NCI-H526 treated with DMSO at 0.1 percent for 48 hours (cell line): ENCODE measurements around the gene LCN12.

Source experiments
- DNase-seq: peaks from one replicate; lab custom pipeline; 2025; lab: John Stamatoyannopoulos, UW

Gene LCN12

DNA sequence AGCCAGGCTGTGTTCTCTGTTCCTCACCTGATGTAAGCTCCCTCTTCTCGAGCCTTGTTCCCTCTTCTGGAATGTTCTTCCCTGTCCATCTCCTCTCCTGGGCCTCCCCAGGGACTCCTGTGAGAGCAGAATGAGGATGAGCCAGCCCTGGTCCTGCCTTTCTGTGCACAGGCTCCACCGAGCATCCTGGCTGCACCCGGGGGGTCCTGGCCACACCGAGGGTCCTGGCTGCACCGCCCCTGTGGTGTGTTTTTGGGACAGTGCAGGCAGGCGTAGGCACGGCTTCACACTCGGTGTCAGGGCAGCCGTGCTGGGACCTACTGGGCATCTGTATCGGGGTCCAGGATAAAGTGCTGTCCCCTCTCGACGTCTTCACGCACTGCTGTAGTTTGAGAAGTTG lies 25.3 kb upstream of the LCN12 start:
- DNase-seq, result no peak

DNA sequence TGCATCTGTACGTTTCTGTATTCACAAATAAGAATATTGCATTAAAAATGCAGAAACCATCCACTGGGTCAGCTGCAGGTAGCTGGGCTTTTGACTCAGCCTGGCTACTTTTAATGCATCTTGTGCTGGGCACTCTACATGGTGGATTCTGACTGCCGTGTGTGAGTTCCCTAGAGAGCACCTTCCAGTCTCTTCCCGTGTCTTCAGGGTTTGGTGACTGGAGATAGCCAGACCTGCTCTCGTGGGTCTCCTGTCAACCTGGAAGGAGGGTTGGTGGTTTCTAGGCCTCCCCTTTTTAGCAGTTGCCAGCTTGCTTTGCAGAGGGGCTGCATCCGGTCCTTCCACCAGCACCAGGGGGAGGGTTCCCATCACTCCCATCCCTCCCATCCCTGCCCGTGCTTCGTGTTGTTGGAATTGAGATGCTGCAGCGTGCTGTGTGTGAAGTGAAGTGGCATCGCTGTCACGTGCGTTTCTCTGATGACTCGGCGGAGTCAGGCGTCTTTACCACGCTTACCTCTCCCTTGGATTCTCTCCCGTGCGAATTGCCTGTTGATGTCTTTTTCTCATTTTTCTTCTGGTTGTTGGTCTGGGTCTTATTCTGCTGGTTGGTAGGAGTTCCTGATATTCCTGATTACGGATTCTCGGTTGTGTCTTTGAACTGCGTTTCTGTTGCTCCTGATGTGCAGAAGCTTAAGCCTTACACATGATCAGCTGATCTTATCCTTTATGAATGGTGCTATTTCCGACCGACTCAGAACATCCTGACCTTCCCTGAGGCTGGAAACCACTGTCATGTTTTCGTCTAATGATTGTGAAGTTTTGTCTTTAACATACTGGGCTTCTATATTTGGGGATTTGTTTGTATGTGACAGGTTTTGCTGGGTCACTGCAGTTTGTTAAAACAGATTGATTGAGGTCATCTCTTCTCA lies 24.5 kb upstream of the LCN12 start:
- no peak for DNase-seq

DNA sequence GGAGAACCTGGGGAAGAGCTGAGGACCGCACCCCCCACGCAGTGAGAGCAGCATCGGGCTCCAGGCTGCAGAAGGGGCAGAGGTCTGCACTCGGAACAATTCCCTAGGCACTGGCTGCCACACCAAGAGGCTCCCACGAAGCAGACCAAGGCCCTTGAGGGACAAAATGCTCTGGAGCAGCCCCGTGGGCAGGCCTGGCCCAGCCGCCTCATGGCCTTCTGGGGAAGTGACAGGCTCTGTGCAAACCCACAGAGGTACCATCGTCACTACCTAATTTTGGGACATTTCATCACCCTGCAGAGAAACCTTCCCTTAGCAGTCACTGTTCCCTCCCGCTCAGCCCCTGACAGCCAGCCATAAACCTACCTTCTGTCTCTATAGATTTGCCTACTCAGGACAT lies 23.5 kb upstream of the LCN12 start:
- DNase-seq, result no peak

DNA sequence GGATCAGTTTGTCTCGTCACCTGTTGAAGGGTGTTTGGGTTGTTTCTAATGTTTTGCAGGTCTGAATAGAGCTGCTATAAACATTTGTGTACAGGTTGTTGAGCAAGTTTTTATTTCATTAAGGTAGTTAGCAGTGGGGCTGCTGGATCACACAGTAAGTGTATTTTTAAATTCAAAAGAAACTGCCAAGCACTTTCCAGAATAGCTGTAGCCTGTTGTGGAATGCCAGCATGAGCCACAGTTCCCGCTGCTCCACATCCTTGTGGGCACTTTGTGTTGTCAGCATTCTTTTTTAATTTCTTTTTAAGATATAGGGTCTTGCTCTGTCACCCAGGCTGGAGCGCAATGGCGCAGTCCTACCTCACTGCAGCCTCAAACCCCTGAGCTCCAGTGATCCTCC lies 22.1 kb upstream of the LCN12 start:
- no peak for DNase-seq

DNA sequence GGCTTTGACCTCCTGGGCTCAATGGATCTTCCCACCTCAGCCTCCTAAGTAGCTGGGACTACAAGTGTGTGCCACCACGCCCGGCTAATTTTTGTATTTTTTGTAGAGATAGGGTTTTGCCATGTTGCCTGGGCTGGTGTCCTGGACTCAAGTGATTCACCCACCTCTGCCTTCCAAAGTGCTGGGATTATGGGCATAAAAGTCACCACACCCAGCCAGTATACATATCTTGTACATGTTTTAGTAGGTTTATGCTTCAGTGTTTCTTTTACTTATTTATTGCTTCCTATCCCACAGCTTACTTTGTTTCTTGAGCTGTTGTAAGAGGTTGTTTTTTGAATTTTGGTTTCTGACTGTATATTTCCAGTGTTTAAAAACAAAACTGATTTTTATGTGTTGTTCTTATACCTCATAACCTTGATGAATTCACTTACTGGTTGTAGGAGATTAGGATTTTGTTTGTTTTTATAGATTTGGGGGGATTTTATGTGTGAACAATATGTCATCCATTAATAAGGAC lies 20.4 kb upstream of the LCN12 start:
- DNase-seq, result no peak

DNA sequence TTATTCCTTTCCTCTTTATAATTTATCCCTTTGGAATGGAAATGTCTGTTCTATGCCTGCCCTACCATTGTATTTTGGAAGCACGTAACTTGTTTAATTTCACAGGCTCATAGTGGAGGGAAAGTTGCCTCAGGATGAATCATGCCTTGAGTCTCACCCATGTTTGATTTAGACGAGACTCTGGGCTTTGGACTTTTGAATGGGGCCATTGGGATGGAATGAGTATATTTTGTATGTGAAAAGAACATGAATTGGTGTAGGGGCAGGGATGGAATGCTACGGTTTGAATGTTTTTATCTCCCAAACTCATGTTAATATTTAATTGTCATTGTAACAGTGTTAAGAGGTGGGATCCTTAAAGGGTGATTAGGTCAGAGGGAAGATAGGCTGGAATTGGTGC lies 17.8 kb upstream of the LCN12 start:
- DNase-seq, result no peak

DNA sequence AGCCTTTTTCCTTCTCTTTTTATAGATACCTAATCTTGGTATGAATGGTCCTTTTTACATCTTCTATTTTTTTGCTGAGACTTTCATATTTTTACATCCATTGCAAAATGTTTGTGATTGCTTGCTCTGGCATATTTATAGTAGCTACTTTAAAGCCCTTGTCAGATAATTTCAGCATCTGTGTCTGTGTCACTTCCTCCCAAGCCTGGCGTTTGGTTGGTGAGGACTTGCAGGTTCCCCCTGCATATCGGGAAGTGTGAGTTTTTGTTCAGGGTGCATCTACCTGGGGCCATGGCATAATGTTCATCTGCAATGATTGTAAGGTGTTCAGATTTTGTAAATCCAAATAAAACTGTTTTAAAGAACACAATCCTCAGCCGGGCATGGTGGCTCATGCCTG lies 16.4 kb upstream of the LCN12 start:
- no peak for DNase-seq

DNA sequence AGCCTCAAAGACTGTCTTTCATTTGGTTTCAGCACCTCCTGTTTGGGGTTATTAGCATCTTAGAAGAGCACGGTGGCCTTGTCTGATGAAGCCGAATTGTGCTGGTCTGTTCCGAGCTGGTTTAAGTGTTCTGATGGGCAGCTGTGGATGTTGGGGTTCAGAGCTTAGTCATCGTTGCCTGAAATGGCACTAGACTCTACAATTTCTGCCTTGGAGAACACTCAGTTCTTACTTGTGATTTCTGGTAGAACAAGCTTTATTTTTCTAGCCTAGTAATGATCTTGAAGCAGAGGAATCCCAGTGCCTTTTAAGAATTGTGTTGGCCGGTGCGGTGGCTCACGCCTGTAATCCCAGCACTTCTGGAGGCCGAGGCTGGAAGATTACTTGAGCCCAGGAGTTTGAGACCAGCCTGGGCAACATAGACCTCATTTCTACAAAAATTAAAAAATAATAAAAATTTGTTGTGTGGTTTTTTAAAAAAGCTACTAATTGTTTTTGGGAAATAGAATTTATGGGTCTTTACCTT lies 15.4 kb upstream of the LCN12 start:
- no peak for DNase-seq

DNA sequence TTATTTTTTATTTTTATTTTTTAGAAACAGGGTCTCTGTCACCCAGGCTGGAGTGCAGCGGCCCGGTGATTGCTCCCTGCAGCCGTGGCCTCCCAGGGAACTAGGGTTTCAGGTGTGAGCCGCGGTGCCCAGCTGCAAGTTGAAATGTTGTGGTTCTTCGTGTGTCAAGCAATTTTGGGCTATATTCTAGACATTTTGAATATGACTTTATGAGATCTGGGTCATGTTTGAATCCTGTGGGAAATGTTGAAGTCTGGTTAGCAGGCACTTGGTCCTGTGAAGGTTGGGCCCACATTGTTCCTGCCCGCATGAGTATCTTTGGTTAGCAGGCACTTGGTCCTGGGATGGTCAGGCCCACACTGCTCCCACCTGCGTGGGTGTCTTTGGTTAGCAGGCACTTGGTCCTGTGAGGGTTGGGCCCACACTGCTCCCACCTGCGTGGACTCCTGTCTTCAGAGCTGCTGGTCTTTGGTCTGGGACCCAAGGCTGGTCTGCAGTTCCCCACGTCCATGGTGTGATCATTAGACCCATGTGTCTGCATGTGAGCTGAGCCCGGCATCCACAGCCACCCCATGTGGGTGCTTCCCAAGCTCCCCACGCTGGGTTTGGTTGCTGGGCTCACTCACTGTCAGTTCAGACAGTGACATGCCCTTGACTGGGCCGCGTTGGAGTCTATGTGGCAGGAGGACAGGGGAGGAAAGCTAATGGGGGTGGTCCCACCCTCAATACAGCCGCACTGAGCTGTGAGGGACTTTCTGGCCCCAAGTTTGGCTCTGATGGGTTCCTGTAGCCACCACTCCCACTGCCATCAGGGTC lies 14.7 kb upstream of the LCN12 start:
- DNase-seq, result no peak

DNA sequence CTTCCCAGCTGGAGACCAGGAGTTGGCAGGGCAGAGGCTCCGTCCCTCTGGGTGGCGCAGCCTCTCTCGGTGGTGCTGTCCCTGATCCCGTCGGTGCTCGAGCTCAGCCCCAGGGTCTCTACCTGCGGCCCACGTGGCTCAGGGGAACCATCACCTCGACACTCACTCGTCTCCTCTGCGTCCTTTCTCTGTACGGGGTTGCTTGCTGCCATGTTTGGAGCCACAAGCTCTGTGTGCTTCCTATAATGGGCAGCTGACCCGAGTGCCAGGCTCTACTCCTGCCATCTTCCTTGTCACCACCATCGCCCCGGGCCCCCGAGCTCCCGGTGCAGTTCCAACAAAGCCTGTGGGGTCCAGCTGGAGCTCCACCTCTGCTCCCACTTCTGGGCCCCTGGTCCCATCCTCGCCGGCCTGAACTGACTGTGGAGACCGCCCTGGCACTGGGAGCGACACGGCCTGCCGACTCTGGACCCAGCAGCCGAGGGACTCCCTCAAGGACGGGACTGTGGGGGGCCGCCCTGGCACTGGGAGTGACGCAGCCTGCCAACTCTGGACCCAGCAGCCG lies 12.6 kb upstream of the LCN12 start:
- no peak for DNase-seq

DNA sequence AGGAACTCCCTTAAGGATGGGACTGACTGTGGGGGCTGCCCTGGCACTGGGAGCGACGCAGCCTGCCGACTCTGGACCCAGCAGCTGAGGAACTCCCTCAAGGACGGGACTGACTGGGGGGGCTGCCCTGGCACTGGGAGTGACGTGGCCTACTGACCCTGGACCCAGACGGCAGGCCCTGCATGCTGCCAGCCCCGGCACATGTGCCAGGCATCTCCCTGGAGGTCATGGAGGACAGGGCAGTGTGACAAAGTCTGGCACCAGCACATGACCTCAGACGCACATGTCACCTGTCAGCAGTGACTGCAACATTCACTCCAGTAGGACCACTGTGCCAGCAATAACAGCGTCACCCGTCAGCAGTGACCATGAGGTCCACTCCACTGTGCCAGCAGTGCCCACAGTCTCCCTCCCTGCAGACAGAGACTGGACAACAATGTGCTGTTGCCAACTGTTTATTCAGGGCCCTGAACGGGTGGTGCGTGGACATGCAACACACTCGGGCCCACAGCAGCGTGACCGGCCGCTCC lies 12.0 kb upstream of the LCN12 start:
- no peak for DNase-seq

DNA sequence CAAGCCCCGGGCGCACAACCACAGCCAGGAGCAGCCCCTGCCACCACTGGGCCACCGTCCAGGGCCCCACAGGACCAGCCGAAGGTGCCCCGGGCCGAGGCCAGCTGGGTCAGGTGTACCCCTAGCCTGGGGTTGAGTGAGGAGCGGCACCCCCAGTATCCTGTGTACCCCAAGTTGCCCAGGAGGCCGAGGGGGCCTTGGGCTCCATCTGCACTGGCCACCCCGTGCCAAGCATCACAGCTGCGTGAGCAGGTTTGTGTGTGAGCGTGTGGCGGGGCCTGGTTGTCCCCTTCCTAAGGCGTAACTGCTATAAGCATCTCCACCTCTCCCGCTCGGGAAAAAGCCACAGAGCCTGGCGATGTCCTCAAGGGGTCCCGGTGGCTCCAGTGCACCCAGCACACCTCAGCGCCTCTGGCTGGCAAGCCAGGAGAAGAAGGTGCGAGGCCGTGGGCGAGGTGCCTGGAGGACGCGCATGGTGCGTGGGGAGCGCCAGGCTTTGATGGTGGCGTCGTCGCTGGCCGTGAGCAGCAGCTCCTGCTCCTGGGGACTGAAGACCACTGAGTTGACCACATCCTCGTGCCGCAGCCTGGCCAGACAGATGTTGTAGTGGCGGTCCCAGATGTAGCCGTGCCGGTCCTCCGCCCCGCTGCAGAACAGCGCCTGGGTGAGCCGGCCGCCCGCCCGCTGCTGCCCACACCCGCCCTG lies 11.4 kb upstream of the LCN12 start:
- DNase-seq, result no peak

DNA sequence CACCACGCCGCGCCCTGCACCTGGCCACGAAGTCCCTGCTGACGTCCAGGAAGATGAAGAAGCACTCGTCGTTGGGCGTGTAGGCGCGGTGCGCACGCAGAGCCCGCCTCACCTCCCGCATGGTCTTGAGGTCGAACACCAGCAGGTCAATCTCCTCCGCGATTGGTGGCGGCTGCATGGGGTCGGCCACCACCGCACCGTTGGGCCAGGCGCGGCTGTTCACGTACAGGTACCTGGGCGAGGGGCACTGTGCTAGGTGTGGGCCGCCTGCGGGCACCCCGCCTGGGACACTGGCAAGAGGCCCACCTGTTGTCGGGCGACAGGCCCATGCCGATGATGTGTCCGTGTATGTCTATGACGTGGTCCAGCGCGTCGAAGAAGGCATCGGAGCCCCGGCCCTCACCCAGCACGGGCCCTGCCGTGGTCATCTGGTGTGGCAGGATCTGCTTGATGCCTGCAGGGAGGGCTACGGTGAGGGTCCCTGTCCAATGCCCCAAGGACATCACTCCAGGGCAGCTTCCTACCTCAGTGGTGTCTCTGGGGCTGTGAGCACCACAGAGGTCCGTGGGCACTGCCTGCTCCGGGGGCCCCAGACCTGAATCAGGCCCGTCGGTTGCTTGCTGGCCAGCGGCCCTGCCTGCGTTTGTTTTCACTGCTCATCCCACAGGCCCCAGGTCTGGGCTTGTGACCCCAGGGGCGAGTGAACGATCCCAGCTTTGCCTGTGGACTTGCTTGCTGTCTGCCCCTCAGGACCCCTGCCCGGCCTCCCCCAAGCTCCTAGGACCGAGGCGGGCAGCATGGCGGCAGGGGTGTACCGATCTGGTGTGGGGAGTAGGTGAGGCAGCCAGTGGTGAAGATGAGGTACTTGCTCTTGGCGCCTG lies 10.6 kb upstream of the LCN12 start:
- DNase-seq, result no peak

DNA sequence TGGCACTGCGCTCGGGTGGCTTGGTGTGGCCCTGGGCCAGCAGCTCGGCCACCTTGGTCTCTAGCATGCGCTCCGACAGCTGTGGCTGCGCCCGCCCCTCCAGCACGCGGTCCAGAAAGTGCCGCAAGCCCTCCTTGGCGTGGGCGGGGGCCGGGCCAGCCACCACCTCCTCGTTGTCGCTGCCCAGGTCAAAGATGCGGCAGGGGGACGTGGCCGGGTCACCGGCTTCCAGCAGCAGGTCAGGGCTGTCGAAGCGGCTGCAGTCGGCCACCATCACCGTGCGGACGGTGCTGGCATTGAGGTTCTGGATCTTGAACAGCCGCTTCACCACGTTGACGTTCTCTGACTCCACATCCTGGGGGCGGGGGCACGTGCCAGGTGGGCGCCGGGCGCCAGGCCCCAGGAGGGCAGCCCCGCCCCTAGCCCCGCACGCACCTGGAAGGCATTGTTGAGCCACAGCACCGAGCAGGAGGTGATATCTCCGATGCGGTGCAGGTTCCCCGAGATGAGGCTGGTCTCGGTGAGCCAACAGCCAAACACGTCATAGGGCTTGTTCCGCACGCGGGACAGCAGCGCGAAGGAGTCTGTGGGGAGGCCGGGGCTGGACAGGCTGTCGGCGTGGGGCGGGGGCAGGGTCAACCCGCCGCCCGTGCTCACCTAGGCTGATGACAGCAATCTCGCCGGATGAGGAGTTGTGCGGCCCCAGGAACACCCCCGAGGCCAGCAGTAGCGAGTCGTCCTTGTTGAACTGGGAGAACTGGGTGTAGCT lies 9.8 kb upstream of the LCN12 start:
- no peak for DNase-seq

DNA sequence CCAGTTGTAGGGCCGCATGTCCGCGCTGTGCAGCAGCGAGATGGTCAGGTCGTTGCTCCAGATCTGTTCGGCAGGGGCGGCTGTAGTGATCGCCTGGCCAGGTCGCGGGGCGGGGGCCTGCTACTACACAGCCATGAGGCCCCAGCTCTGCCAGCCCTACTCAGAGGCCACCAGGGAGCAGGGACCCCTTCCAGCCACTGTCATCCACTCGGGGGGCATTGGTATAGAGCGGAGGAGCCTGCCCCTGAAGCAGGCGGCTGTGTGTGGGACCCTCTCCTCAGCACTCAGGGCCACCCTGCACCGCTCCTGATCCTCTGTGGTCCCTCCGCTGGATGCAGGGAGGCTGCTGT lies 9.2 kb upstream of the LCN12 start:
- no peak for DNase-seq

DNA sequence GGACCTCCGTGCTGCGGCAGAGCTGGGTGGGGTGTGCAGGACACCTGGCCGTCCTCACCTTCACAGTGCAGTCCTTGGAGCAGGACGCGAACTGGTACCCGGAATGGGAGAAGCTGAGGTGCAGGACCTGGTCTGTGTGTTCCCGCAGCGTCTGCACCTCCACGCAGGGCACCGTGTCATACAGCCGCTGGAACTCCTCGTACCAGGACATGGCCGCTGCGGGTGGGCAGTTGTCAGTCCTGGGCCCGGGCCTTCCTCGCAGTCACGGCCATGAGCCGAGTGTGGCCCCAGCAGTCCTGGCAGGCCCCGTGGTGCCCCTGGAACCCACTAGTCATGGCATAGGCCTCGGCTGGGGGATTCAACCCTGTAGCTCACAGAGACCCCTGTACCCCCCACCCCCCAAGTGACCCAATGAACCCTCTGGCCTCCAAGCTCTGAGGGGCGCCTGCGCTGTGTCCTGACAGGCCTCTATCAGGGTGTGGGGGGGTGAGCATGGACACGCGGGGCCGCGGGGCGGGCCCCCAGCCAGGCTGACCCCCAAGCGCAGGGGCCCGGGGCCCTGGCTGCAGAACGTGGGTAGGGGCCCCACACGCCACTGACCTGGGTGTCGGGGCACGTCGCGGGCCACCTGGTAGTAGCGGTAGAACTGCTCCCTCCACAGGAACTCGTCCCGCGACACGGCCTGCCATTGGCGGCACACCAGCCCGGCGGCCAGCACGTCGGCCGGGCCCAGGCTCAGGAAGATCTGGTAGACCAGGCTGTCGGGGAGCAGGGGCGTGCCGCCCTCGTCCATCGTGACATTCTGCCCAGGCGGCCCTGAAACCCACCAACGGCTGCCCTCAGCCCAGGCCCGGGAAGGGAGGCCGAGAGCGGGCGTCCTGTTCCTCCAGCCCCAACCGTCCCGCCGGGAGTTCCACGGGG lies 8.5 kb upstream of the LCN12 start:
- no peak for DNase-seq

DNA sequence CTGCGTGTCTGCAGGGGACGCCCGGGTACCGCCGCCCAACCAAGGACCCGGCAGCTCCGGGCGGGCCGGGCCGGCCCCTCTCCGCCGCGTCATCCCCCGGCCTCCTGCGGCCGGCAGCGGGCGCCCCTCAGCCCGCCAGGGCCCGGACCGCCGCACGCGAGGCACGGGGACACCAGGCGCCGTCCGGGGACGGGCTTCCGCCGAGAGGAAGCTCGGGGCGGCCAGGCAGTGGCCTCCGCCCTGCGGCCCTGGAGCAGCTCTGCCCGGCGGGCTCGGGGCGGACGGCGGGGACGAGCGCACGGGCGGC lies 7.9 kb upstream of the LCN12 start:
- DNase-seq, result no peak

DNA sequence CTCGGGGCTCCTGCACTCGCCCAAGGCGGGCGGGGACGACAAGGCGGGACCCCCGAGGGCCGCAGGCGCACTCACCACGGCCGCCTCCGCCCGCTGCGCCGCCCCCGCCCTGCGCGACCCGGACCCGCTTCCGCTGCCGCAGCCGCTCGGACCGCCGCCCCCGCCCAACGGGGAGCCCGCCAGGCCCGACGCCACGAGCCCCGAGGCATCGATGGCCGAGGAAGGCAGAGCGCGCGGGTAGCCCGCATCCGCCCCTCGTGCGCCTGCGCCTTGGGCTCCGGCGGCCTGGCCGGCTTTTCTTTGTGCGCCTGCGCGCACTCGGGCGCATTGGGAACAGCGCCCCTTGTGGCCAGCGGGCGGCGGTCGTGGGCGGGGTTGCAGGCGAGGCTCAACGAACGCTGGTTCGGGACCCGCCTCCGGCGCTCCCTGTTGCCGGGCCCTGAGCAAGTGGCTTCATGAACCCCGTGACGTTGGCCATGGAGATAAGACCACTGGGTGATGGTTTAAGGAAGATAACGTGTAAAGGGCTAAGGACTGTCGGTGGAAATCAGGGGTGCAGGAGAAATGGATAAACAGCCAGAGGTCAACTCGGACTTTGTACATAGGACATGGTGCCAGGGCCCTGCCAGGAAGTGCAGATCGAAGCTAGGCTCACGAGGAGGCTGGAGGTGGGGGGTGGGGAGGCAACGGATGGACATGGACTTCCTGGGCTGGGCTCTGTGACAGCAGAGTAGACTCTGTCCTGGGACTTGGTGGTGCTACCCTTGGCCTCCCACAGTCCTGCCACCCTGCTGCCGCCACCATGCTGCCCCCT lies 7.3 kb upstream of the LCN12 start, which contains the start of the genes C8G and FBXW5:
Gene C8G (plus strand): TSS at position 725 of the 814 bp plus-strand sequence. CDS start 78 bp downstream, at position 803.
Gene FBXW5 (minus strand): TSS at position 220 of the 814 bp plus-strand sequence. CDS start 655 bp downstream, outside the sequence.
- DNase-seq, result peak; percentile 64
